Measurements from ENCODE around the gene CAMK1D.
"Not testable (repeated sequence)": the region's sequence is repeated elsewhere in the genome, so short reads cannot be mapped to it uniquely, and the experiment has no call there.

The CAMK1D gene

GRCh38 chr10:12333380-12334185, 15.8 kb upstream of the CAMK1D start:
- peak; percentile 79 for DNase-seq (ENCODE audit: low read depth)
- TF ChIP-seq CTCF (conservative IDR thresholded peaks at IDR 0.05; ENCODE audit: low read depth, low read length), result no peak
- no peak overlapping the region for H3K4me3 ChIP-seq (ENCODE audit: low read length)

GRCh38 chr10:12334186-12334530, 15.2 kb upstream of the CAMK1D start:
- H3K4me3 ChIP-seq (ENCODE audit: low read length), result no peak overlapping the region
- no peak for DNase-seq (ENCODE audit: low read depth)
- no peak for TF ChIP-seq CTCF (conservative IDR thresholded peaks at IDR 0.05; ENCODE audit: low read depth, low read length)

GRCh38 chr10:12335169-12335568, 14.2 kb upstream of the CAMK1D start:
- H3K4me3 ChIP-seq (ENCODE audit: low read length); DNase-seq (ENCODE audit: low read depth): not testable (repeated sequence)

GRCh38 chr10:12337453-12338372, 11.6 kb upstream of the CAMK1D start:
- TF ChIP-seq CTCF (conservative IDR thresholded peaks at IDR 0.05; ENCODE audit: low read depth, low read length), result no peak
- DNase-seq (ENCODE audit: low read depth), result no peak
- no peak overlapping the region for H3K4me3 ChIP-seq (ENCODE audit: low read length)

GRCh38 chr10:12338981-12339380, 10.4 kb upstream of the CAMK1D start:
- no peak overlapping the region for H3K4me3 ChIP-seq (ENCODE audit: low read length)
- TF ChIP-seq CTCF (conservative IDR thresholded peaks at IDR 0.05; ENCODE audit: low read depth, low read length), result no peak
- no peak for DNase-seq (ENCODE audit: low read depth)

- H3K4me3 ChIP-seq (ENCODE audit: low read length), result no peak overlapping the region
- TF ChIP-seq CTCF (conservative IDR thresholded peaks at IDR 0.05; ENCODE audit: low read depth, low read length), result no peak
- DNase-seq (ENCODE audit: low read depth), result no peak
These were observed 9.0 kb upstream of the CAMK1D start for GRCh38 chr10:12340371-12340770.

- DNase-seq (ENCODE audit: low read depth), result no peak
- no peak overlapping the region for H3K4me3 ChIP-seq (ENCODE audit: low read length)
- no peak for TF ChIP-seq CTCF (conservative IDR thresholded peaks at IDR 0.05; ENCODE audit: low read depth, low read length)
These were observed 8.4 kb upstream of the CAMK1D start for GRCh38 chr10:12340937-12341336.
